ENCODE data around the gene HOXC4. TPM values are rescaled to one million over a fixed set of nuclear protein-coding genes. Genes with fewer than 3 reads are reported as not detected.

The HOXC4 gene
- total and polyA plus RNA-seq, 2 of the 8 experiments (the other 6 are each of a cell fraction or from before 2014, with no cell fraction given) = not detected

- TF ChIP-seq KDM5A (IDR thresholded peaks at IDR 0.05; ENCODE audit: low read length) (no peak), TCF12 (IDR thresholded peaks at IDR 0.05; ENCODE audit: low read depth, low read length) (no peak), CTBP2 (IDR thresholded peaks at IDR 0.05; ENCODE audit: borderline replicate concordance, insufficient read depth, insufficient read length, low read length) (peak; percentile 41), MAFK (IDR thresholded peaks at IDR 0.05; ENCODE audit: low read depth, low read length) (no peak), POU5F1 (IDR thresholded peaks at IDR 0.05; ENCODE audit: low read depth, low read length) (no peak), SP4 (IDR thresholded peaks at IDR 0.05; ENCODE audit: low read length) (no peak), GTF2F1 (IDR thresholded peaks at IDR 0.05; ENCODE audit: borderline replicate concordance, low read depth, low read length) (no peak), CREB1 (IDR thresholded peaks at IDR 0.05) (no peak), BCL11A (IDR thresholded peaks at IDR 0.05; ENCODE audit: low read depth in 2 of 2, low read length in 2 of 2) (no peak), SUZ12 (IDR thresholded peaks at IDR 0.05; ENCODE audit: low read length) (peak; percentile 96), SIRT6 (IDR thresholded peaks at IDR 0.05; ENCODE audit: low read length) (no peak), NRF1 (IDR thresholded peaks at IDR 0.05; ENCODE audit: low read depth, low read length) (no peak)
These were observed 29.5 kb upstream of the HOXC4 start (continued) for GRCh38 chr12:54024127-54024526.

Data from H1 (cell line).